ENCODE measurements around the gene SPATA25. TPM values are rescaled to one million over a fixed set of nuclear protein-coding genes. Genes with fewer than 3 reads are reported as not detected.

Gene SPATA25
- total RNA-seq, 1 experiment from 2014 or later, result 0.40 TPM

DNA sequence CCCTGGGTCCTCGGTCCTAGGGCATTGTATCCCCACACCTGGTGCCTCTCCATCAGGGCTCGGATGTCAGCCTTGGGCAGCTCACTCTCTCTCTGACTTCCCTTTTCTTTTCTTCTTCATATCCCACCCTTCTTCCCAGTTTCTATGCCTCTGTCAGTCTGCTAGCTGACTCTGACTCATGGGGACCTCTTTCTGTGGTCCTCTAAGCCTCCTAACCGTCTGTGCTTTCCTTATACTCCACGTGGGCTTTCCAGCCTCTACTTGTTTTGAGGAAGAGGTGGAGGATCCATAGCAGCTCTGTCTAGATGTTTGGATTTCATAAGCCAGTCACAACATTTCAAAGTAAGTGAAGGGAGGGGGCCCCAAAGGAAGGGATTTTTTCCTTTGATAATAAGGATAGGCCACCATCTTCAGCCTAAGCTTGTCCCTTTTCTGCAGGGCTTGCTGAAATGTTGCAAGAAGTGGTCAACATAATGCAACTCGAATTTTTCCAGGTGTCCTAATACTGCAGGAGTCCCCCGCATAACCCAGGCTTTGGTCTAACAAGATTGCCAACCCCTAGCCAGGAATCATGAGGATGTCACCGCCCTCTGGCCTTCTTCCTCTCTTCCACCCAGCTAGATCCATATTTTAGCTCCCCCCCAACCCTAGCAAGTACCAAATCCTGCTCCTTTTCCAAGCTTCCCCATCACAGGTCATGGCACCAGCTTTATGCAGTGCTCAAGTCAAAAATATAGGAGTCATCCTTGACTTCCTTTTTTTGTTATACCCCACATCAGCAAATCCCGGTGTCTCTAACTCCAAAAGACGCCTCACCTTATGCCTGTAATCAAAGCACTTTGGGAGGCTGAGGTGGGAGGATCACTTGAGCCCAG lies 33.3 kb upstream of the SPATA25 start:
- ATAC-seq, result no peak
- H2AFZ ChIP-seq (ENCODE audit: low read length), result no peak overlapping the region
- H3K79me2 ChIP-seq (ENCODE audit: low read length), result no peaks in the 10 kb centered on the region
- H3K9me3 ChIP-seq (ENCODE audit: low read length), result no peaks in the 10 kb centered on the region
- DNase-seq, result no peak
- H3K9me2 ChIP-seq (replicated peaks; ENCODE audit: low read length), result no peaks in the 10 kb centered on the region
- TF ChIP-seq, protein P1, sequence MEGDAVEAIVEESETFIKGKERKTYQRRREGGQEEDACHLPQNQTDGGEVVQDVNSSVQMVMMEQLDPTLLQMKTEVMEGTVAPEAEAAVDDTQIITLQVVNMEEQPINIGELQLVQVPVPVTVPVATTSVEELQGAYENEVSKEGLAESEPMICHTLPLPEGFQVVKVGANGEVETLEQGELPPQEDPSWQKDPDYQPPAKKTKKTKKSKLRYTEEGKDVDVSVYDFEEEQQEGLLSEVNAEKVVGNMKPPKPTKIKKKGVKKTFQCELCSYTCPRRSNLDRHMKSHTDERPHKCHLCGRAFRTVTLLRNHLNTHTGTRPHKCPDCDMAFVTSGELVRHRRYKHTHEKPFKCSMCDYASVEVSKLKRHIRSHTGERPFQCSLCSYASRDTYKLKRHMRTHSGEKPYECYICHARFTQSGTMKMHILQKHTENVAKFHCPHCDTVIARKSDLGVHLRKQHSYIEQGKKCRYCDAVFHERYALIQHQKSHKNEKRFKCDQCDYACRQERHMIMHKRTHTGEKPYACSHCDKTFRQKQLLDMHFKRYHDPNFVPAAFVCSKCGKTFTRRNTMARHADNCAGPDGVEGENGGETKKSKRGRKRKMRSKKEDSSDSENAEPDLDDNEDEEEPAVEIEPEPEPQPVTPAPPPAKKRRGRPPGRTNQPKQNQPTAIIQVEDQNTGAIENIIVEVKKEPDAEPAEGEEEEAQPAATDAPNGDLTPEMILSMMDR (conservative IDR thresholded peaks at IDR 0.05; ENCODE audit: low read depth, low read length), result no peak
- TF ChIP-seq EZH2phosphoT487 (IDR thresholded peaks at IDR 0.05; ENCODE audit: borderline replicate concordance, low read length), result no peak
- TF ChIP-seq EZH2 (IDR thresholded peaks at IDR 0.05; ENCODE audit: low read length, unreplicated experiment), result no peak
- peaks cover 8% of the 10 kb centered on the region for H3K4me1 ChIP-seq (ENCODE audit: insufficient read depth, low read length)
- H3K4me2 ChIP-seq (ENCODE audit: low read length), result no peak overlapping the region
- H3F3A ChIP-seq (ENCODE audit: low read length, unreplicated experiment), result no peaks in the 10 kb centered on the region
- ChIA-PET POLR2A (ENCODE audit: unreplicated experiment) (interaction anchor here (1.1 kb wide), 1 partner anchor 15 kb away, joined by 3 read pairs; no protein-coding TSS in a partner anchor), CTCF (no interaction called here)
- H3K9ac ChIP-seq (ENCODE audit: low read length), result no peak overlapping the region
- H3K27me3 ChIP-seq (ENCODE audit: low read length), result no peaks in the 10 kb centered on the region
- no peak overlapping the region for H3K27ac ChIP-seq (ENCODE audit: low read length)
- intact Hi-C loops (cut with micrococcal nuclease), result no loop called here
- no TSS peak for BruUV-seq (replicated peaks)
- H3K36me3 ChIP-seq (ENCODE audit: low read depth, low read length), result no peaks in the 10 kb centered on the region
- H4K20me1 ChIP-seq (ENCODE audit: low read length), result no peaks in the 10 kb centered on the region
- no peak overlapping the region for H3K4me3 ChIP-seq (ENCODE audit: low read length)

DNA sequence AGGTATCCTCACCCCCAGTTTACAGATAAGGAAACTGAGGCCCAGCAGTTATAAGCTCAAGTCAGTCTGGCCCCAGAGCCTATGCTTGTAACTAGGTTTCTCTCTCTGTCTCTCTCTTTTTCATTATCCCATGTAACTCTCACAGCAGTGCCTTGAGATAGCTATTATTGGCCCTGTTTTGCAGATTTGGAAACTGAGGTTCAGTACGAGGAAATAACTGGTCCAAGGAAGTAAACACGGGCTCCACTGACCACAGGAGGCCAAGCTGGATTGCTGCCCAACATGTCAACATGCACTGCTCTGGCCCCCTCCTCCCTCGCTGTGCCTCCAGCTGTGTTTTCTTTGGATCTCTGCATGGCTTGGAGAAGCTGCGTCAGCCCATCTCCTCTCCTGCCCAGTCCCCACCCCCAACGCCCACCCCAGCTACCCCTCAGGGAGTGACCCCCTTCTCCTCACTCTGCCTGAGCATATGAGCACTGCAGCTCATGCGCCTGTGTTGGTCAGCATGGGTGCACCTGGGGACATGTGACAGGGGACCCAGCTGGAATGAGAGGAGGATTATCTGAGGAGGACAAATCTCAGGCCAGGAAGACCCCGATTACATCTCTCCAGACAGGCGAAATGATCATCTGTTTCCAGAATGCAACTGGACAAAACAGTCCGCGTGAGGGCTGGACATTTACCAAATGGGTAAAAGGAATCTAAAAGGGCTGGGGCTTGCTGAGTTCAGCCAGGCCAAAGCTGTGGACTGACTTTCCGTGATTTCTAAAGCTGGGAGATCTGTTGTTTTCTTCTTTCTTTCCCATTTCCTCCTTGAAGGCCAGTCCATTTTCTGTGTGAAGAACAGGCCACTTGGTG lies 32.3 kb upstream of the SPATA25 start:
- DNase-seq (no peak), ATAC-seq (no peak)
- H3K36me3 ChIP-seq (ENCODE audit: low read depth, low read length), result no peaks in the 10 kb centered on the region
- H3K9me3 ChIP-seq (ENCODE audit: low read length), result no peaks in the 10 kb centered on the region
- H3K27ac ChIP-seq (ENCODE audit: low read length), result no peak overlapping the region
- no peaks in the 10 kb centered on the region for H3K9me2 ChIP-seq (replicated peaks; ENCODE audit: low read length)
- H3K4me3 ChIP-seq (ENCODE audit: low read length), result no peak overlapping the region
- no peak overlapping the region for H3K4me2 ChIP-seq (ENCODE audit: low read length)
- peaks cover 8% of the 10 kb centered on the region for H3K4me1 ChIP-seq (ENCODE audit: insufficient read depth, low read length)
- no peak overlapping the region for H3K9ac ChIP-seq (ENCODE audit: low read length)
- H3K27me3 ChIP-seq (ENCODE audit: low read length), result no peaks in the 10 kb centered on the region
- no TSS peak for BruUV-seq (replicated peaks)
- no peak overlapping the region for H2AFZ ChIP-seq (ENCODE audit: low read length)
- CTCF ChIA-PET, result no interaction called here
- H3F3A ChIP-seq (ENCODE audit: low read length, unreplicated experiment), result no peaks in the 10 kb centered on the region
- no peaks in the 10 kb centered on the region for H3K79me2 ChIP-seq (ENCODE audit: low read length)
- POLR2A ChIA-PET (ENCODE audit: unreplicated experiment), result interaction anchor here (0.6 to 1.1 kb wide), 3 partner anchors 14 to 39 kb away, joined by 3 to 4 read pairs (median 3); no protein-coding TSS in a partner anchor
- H4K20me1 ChIP-seq (ENCODE audit: low read length), result no peaks in the 10 kb centered on the region
- intact Hi-C loops (cut with micrococcal nuclease), result no loop called here
- TF ChIP-seq EZH2phosphoT487 (IDR thresholded peaks at IDR 0.05; ENCODE audit: borderline replicate concordance, low read length), result no peak
- TF ChIP-seq EZH2 (IDR thresholded peaks at IDR 0.05; ENCODE audit: low read length, unreplicated experiment), result no peak
- TF ChIP-seq, protein P1 (conservative IDR thresholded peaks at IDR 0.05; ENCODE audit: low read depth, low read length), result no peak
